K562 (cell line): Measurements from ENCODE around the gene UBALD2.

ENCODE experiments used
- BCOR ChIP-seq: fragments of 450-650 bp; IDR thresholded peaks from 2 replicates; pipeline ENCODE4 v1.6.1; 2016
- CBFB ChIP-seq: sonication (generic); formaldehyde crosslinking; IDR thresholded peaks from 2 replicates; pipeline ENCODE4 v1.4.0; 2020; ENCODE audit warnings: mild to moderate bottlenecking, missing genetic modification reagents
- CXXC5 ChIP-seq: fragments of 250-450 bp; sonication (Bioruptor Pico); IDR thresholded peaks from 2 replicates; pipeline ENCODE4 v1.8.0; 2022; ENCODE audit warnings: inconsistent platforms, mild to moderate bottlenecking, moderate library complexity
- EHMT2 ChIP-seq: fragments of 450-650 bp; IDR thresholded peaks from 2 replicates; pipeline ENCODE4 v1.6.1; 2018; ENCODE audit warnings: antibody characterized with exemption
- GTF2F1 ChIP-seq: IDR thresholded peaks from 2 replicates; pipeline ENCODE4 v1.6.1; 2011; ENCODE audit warnings: low read depth, low read length, improper control_type of control experiment
- MCM5 ChIP-seq: fragments of 450-650 bp; IDR thresholded peaks from 2 replicates; pipeline ENCODE4 v1.6.1; 2016; ENCODE audit warnings: low read depth
- TARDBP ChIP-seq: fragments of 450-650 bp; IDR thresholded peaks from 2 replicates; pipeline ENCODE4 v1.6.1; 2016
- ZNF121 ChIP-seq: sonication (generic); formaldehyde crosslinking; conservative IDR thresholded peaks from 2 replicates; pipeline ENCODE4 v1.8.0; 2022; ENCODE audit warnings: missing genetic modification reagents
- TF ChIP-seq, protein P1 (sequence below): sonication (generic); formaldehyde crosslinking; IDR thresholded peaks from 2 replicates; pipeline ENCODE4 v1.9.0; 2022; ENCODE audit warnings: mild to moderate bottlenecking, missing genetic modification reagents
- TF ChIP-seq, protein P2 (sequence below): sonication (generic); formaldehyde crosslinking; IDR thresholded peaks from 2 replicates; pipeline ENCODE4 v1.8.1; 2023; ENCODE audit warnings: mild to moderate bottlenecking, missing genetic modification reagents, moderate library complexity
- TF ChIP-seq, protein P3 (sequence below), 3 experiments: IDR thresholded peaks in 2 of 3; conservative IDR thresholded peaks in 1 of 3; 2 replicates each; pipeline ENCODE4 v1.5.1; 2011 to 2012; ENCODE audit warnings: low read length in 3 of 3, mild to moderate bottlenecking in 3 of 3, control low read depth in 2 of 3, improper control_type of control experiment in 1 of 3, inconsistent platforms in 1 of 3, low read depth in 1 of 3, mixed read lengths in 1 of 3, moderate library complexity in 1 of 3; ENCODE audit not compliant: insufficient read depth in 2 of 3
- TF ChIP-seq, protein P4 (sequence below): IDR thresholded peaks from 2 replicates; pipeline ENCODE4 v1.6.1; 2011; ENCODE audit warnings: borderline replicate concordance, low read depth, mild to moderate bottlenecking, moderate library complexity, low read length; ENCODE audit not compliant: insufficient read depth, poor library complexity, severe bottlenecking
- TF ChIP-seq, protein P5 (sequence below): sonication (generic); formaldehyde crosslinking; IDR thresholded peaks from 2 replicates; pipeline ENCODE4 v1.5.0; 2020; ENCODE audit warnings: missing genetic modification reagents

DNA sequence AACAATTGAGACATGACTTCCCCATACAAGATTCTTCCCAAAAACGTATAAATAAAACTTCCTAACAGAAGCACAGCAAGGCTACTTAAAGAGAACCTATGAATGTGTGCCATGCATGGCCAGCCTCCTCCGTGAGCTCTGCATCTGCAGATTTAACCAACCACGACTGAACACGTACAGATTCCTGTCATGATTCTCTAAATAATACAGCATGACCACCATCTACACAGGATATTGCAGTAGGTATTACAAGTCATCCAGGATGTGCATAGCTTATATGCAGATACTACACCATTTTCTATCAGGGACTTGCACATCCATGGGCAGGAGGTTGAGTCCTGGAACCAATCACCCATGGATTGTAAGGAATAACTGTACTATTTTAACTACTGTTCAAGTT, 44.3 kb downstream of the UBALD2 start:
- TF ChIP-seq, protein P1, sequence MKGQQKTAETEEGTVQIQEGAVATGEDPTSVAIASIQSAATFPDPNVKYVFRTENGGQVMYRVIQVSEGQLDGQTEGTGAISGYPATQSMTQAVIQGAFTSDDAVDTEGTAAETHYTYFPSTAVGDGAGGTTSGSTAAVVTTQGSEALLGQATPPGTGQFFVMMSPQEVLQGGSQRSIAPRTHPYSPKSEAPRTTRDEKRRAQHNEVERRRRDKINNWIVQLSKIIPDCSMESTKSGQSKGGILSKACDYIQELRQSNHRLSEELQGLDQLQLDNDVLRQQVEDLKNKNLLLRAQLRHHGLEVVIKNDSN (CRISPR knock-in tag): no peak
- TF ChIP-seq, protein P2, sequence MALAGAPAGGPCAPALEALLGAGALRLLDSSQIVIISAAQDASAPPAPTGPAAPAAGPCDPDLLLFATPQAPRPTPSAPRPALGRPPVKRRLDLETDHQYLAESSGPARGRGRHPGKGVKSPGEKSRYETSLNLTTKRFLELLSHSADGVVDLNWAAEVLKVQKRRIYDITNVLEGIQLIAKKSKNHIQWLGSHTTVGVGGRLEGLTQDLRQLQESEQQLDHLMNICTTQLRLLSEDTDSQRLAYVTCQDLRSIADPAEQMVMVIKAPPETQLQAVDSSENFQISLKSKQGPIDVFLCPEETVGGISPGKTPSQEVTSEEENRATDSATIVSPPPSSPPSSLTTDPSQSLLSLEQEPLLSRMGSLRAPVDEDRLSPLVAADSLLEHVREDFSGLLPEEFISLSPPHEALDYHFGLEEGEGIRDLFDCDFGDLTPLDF (CRISPR knock-in tag): no peak
- TF ChIP-seq, protein P3, sequence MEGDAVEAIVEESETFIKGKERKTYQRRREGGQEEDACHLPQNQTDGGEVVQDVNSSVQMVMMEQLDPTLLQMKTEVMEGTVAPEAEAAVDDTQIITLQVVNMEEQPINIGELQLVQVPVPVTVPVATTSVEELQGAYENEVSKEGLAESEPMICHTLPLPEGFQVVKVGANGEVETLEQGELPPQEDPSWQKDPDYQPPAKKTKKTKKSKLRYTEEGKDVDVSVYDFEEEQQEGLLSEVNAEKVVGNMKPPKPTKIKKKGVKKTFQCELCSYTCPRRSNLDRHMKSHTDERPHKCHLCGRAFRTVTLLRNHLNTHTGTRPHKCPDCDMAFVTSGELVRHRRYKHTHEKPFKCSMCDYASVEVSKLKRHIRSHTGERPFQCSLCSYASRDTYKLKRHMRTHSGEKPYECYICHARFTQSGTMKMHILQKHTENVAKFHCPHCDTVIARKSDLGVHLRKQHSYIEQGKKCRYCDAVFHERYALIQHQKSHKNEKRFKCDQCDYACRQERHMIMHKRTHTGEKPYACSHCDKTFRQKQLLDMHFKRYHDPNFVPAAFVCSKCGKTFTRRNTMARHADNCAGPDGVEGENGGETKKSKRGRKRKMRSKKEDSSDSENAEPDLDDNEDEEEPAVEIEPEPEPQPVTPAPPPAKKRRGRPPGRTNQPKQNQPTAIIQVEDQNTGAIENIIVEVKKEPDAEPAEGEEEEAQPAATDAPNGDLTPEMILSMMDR (IDR thresholded peaks at IDR 0.05 in 2 of 3, conservative IDR thresholded peaks at IDR 0.05 in 1 of 3; ENCODE audit: insufficient read depth in 2 of 3, low read depth in 1 of 3, low read length in 3 of 3): no peak
- TF ChIP-seq, protein P4, sequence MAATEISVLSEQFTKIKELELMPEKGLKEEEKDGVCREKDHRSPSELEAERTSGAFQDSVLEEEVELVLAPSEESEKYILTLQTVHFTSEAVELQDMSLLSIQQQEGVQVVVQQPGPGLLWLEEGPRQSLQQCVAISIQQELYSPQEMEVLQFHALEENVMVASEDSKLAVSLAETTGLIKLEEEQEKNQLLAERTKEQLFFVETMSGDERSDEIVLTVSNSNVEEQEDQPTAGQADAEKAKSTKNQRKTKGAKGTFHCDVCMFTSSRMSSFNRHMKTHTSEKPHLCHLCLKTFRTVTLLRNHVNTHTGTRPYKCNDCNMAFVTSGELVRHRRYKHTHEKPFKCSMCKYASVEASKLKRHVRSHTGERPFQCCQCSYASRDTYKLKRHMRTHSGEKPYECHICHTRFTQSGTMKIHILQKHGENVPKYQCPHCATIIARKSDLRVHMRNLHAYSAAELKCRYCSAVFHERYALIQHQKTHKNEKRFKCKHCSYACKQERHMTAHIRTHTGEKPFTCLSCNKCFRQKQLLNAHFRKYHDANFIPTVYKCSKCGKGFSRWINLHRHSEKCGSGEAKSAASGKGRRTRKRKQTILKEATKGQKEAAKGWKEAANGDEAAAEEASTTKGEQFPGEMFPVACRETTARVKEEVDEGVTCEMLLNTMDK: no peak
- TF ChIP-seq CBFB: no peak
- TF ChIP-seq TARDBP: no peak
- TF ChIP-seq CXXC5 (CRISPR knock-in tag): no peak
- TF ChIP-seq EHMT2: no peak
- no peak for TF ChIP-seq ZNF121 (CRISPR knock-in tag)
- TF ChIP-seq GTF2F1: no peak
- TF ChIP-seq, protein P5, sequence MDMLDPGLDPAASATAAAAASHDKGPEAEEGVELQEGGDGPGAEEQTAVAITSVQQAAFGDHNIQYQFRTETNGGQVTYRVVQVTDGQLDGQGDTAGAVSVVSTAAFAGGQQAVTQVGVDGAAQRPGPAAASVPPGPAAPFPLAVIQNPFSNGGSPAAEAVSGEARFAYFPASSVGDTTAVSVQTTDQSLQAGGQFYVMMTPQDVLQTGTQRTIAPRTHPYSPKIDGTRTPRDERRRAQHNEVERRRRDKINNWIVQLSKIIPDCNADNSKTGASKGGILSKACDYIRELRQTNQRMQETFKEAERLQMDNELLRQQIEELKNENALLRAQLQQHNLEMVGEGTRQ (CRISPR knock-in tag): no peak
- no peak for TF ChIP-seq BCOR
- no peak for TF ChIP-seq MCM5
